Esophagus muscularis mucosa (tissue), 4 donors: ENCODE measurements around the gene RAPGEF1.

Source experiments
- CTCF ChIP-seq, 3 experiments: fragments of 200-600 bp in 2 of 3; fragments of 450-650 bp in 1 of 3; sonication (generic) in 2 of 3; IDR thresholded peaks; one replicate each; pipeline ENCODE4 v1.5.1; 2017 to 2019; ENCODE audit warnings: antibody characterized with exemption in 3 of 3, mild to moderate bottlenecking in 2 of 3, moderate library complexity in 1 of 3
- EP300 ChIP-seq: sonication (generic); formaldehyde crosslinking; IDR thresholded peaks from one replicate; pipeline ENCODE4 v1.6.1; 2017; ENCODE audit warnings: antibody characterized with exemption
- POLR2A ChIP-seq: fragments of 450-650 bp; IDR thresholded peaks from one replicate; pipeline ENCODE4 v1.6.1; 2017; ENCODE audit warnings: antibody characterized with exemption, moderate library complexity, mild to moderate bottlenecking, low read depth
- POLR2AphosphoS5 ChIP-seq, 2 donors: sonication (generic); formaldehyde crosslinking; IDR thresholded peaks; one replicate each; pipeline ENCODE4 v1.6.1; 2017; ENCODE audit warnings: antibody characterized with exemption in 2 of 2

- no peak for TF ChIP-seq CTCF (IDR thresholded peaks at IDR 0.05)
- TF ChIP-seq POLR2A, result no peak
- peak; percentile 59 for TF ChIP-seq POLR2AphosphoS5 (IDR thresholded peaks at IDR 0.05)
- peak; percentile 4 for TF ChIP-seq EP300
These were observed 89.6 kb downstream of the RAPGEF1 start for GRCh38 chr9:131650254-131650653.
